SH-SY5Y (cell line): ENCODE data around the gene RIPK4.

Source experiments
- GATA2 ChIP-seq: IDR thresholded peaks from 2 replicates; pipeline ENCODE4 v1.6.1; 2011; ENCODE audit warnings: mild to moderate bottlenecking, low read depth, low read length
- GATA3 ChIP-seq: IDR thresholded peaks from 2 replicates; pipeline ENCODE4 v1.6.1; 2011; ENCODE audit warnings: low read depth, mild to moderate bottlenecking, low read length, moderate library complexity

GRCh38 chr21:41698071-41698470, 68.8 kb downstream of the RIPK4 start:
- TF ChIP-seq GATA2 (no peak), GATA3 (no peak)
